ENCODE results near the gene KDM4B. TPM values are rescaled to one million over a fixed set of nuclear protein-coding genes. Genes with fewer than 3 reads are reported as not detected.

The KDM4B gene
- polyA plus RNA-seq, 1 donor from 2014 or later = 78.2 TPM

GRCh38 chr19:5072115-5072514, 103.2 kb downstream of the KDM4B start:
- H3K27ac Mint-ChIP-seq = no peak overlapping the region

GRCh38 chr19:5073153-5073844, 104.4 kb downstream of the KDM4B start:
- Mint-ChIP-seq H3K4me1 (peaks cover 16 to 25% (median 19%) of the 10 kb centered on the region in 3 donors), H3K4me3 (peak overlapping the region in 2 of 4 donors; percentile 32 to 47), H3K27ac (peak overlapping the region in 1 of 3 donors; percentile 93), H3K27me3 (no peaks in the 10 kb centered on the region), H3K9me3 (no peaks in the 10 kb centered on the region), H3K36me3 (no peaks in the 10 kb centered on the region)

More at GRCh38 chr19:5072115-5072514, 103.2 kb downstream of the KDM4B start:
- Mint-ChIP-seq H3K27me3 (no peaks in the 10 kb centered on the region), H3K4me3 (peak overlapping the region in 1 of 4 donors; percentile 79), H3K36me3 (no peaks in the 10 kb centered on the region), H3K4me1 (peaks cover 16 to 25% (median 17%) of the 10 kb centered on the region in 3 donors), H3K9me3 (no peaks in the 10 kb centered on the region)

- Mint-ChIP-seq H3K27me3 (no peaks in the 10 kb centered on the region), H3K4me1 (peaks cover 13 to 25% (median 19%) of the 10 kb centered on the region in 3 donors), H3K4me3 (peak overlapping the region in 3 of 4 donors; percentile 6 to 87 (median 12))
These were observed 105.5 kb downstream of the KDM4B start for GRCh38 chr19:5074407-5074806.

GRCh38 chr19:5074830-5075394, 106.0 kb downstream of the KDM4B start:
- Mint-ChIP-seq H3K9me3 (no peaks in the 10 kb centered on the region), H3K27ac (peak overlapping the region in 2 of 3 donors; percentile 19 to 81)

More at GRCh38 chr19:5074407-5074806, 105.5 kb downstream of the KDM4B start:
- Mint-ChIP-seq H3K9me3 (no peaks in the 10 kb centered on the region), H3K36me3 (no peaks in the 10 kb centered on the region), H3K27ac (peak overlapping the region in 1 of 3 donors; percentile 19)

GRCh38 chr19:5075597-5075996, 106.7 kb downstream of the KDM4B start:
- Mint-ChIP-seq H3K4me1 (peaks cover 13 to 25% (median 13%) of the 10 kb centered on the region in 3 donors), H3K9me3 (no peaks in the 10 kb centered on the region), H3K27ac (no peak overlapping the region), H3K36me3 (peaks cover under 1% of the 10 kb centered on the region), H3K4me3 (no peak overlapping the region), H3K27me3 (no peaks in the 10 kb centered on the region)

More at GRCh38 chr19:5074830-5075394, 106.0 kb downstream of the KDM4B start:
- Mint-ChIP-seq H3K27me3 (no peaks in the 10 kb centered on the region), H3K4me3 (peak overlapping the region in 1 of 4 donors; percentile 12), H3K36me3 (no peaks in the 10 kb centered on the region), H3K4me1 (peaks cover 13 to 25% (median 18%) of the 10 kb centered on the region in 3 donors)

GRCh38 chr19:5076440-5077208, 107.7 kb downstream of the KDM4B start:
- Mint-ChIP-seq H3K9me3 (no peaks in the 10 kb centered on the region), H3K4me1 (peaks cover 10 to 20% (median 13%) of the 10 kb centered on the region in 3 donors), H3K27ac (no peak overlapping the region), H3K36me3 (peaks cover 2% of the 10 kb centered on the region), H3K4me3 (no peak overlapping the region), H3K27me3 (no peaks in the 10 kb centered on the region)

- no peak overlapping the region for H3K4me3 Mint-ChIP-seq
- no peaks in the 10 kb centered on the region for H3K27me3 Mint-ChIP-seq
- H3K9me3 Mint-ChIP-seq = no peaks in the 10 kb centered on the region
- peaks cover 10 to 20% (median 13%) of the 10 kb centered on the region in 3 donors for H3K4me1 Mint-ChIP-seq
- H3K36me3 Mint-ChIP-seq = peaks cover 2% of the 10 kb centered on the region
- peak overlapping the region in 1 of 3 donors; percentile 18 for H3K27ac Mint-ChIP-seq
These were observed 108.2 kb downstream of the KDM4B start for GRCh38 chr19:5077209-5077515.

- Mint-ChIP-seq H3K27me3 (no peaks in the 10 kb centered on the region), H3K4me1 (peaks cover 8 to 11% (median 11%) of the 10 kb centered on the region in 3 donors), H3K9me3 (no peaks in the 10 kb centered on the region), H3K36me3 (peaks cover 2% of the 10 kb centered on the region), H3K27ac (no peak overlapping the region), H3K4me3 (no peak overlapping the region)
These were observed 109.3 kb downstream of the KDM4B start for GRCh38 chr19:5078182-5078581.

- no peak overlapping the region for H3K27ac Mint-ChIP-seq
- H3K4me3 Mint-ChIP-seq = no peak overlapping the region
- H3K4me1 Mint-ChIP-seq = peaks cover 8 to 10% (median 9%) of the 10 kb centered on the region in 3 donors
- peaks cover 2% of the 10 kb centered on the region for H3K36me3 Mint-ChIP-seq
- no peaks in the 10 kb centered on the region for H3K9me3 Mint-ChIP-seq
- H3K27me3 Mint-ChIP-seq = no peaks in the 10 kb centered on the region
These were observed 109.8 kb downstream of the KDM4B start for GRCh38 chr19:5078666-5079065.

GRCh38 chr19:5079071-5079774, 110.3 kb downstream of the KDM4B start:
- no peaks in the 10 kb centered on the region for H3K27me3 Mint-ChIP-seq
- peaks cover 2% of the 10 kb centered on the region for H3K36me3 Mint-ChIP-seq
- H3K27ac Mint-ChIP-seq = no peak overlapping the region
- no peak overlapping the region for H3K4me3 Mint-ChIP-seq
- peaks cover 3 to 5% (median 4%) of the 10 kb centered on the region in 3 donors for H3K4me1 Mint-ChIP-seq
- no peaks in the 10 kb centered on the region for H3K9me3 Mint-ChIP-seq

GRCh38 chr19:5080030-5080654, 111.2 kb downstream of the KDM4B start:
- Mint-ChIP-seq H3K4me1 (peaks cover 0 to 3% (median 0%) of the 10 kb centered on the region in 3 donors), H3K4me3 (no peak overlapping the region), H3K27ac (no peak overlapping the region), H3K9me3 (no peaks in the 10 kb centered on the region), H3K27me3 (no peaks in the 10 kb centered on the region), H3K36me3 (peaks cover 2% of the 10 kb centered on the region)

GRCh38 chr19:5080809-5081208, 111.9 kb downstream of the KDM4B start:
- no peak overlapping the region for H3K4me3 Mint-ChIP-seq
- H3K4me1 Mint-ChIP-seq = peaks cover 0 to 3% (median 0%) of the 10 kb centered on the region in 3 donors
- peaks cover 2% of the 10 kb centered on the region for H3K36me3 Mint-ChIP-seq
- H3K27ac Mint-ChIP-seq = no peak overlapping the region
- H3K9me3 Mint-ChIP-seq = no peaks in the 10 kb centered on the region
- H3K27me3 Mint-ChIP-seq = no peaks in the 10 kb centered on the region

GRCh38 chr19:5081443-5082161, 112.7 kb downstream of the KDM4B start:
- Mint-ChIP-seq H3K27me3 (no peaks in the 10 kb centered on the region), H3K4me1 (peaks cover 0 to 3% (median 0%) of the 10 kb centered on the region in 3 donors), H3K27ac (no peak overlapping the region), H3K36me3 (peaks cover 2% of the 10 kb centered on the region), H3K9me3 (no peaks in the 10 kb centered on the region), H3K4me3 (no peak overlapping the region)

- no peak overlapping the region for H3K4me3 Mint-ChIP-seq
- H3K27me3 Mint-ChIP-seq = no peaks in the 10 kb centered on the region
- peaks cover 2% of the 10 kb centered on the region for H3K36me3 Mint-ChIP-seq
- no peak overlapping the region for H3K27ac Mint-ChIP-seq
- peaks cover 0 to 1% (median 0%) of the 10 kb centered on the region in 3 donors for H3K4me1 Mint-ChIP-seq
- no peaks in the 10 kb centered on the region for H3K9me3 Mint-ChIP-seq
These were observed 114.6 kb downstream of the KDM4B start for GRCh38 chr19:5083547-5083965.

Data from IgD-negative memory B cell (primary cell).